T follicular helper cell (primary cell): Measurements from ENCODE around the gene CDHR4.
"Not testable (repeated sequence)": the region's sequence is repeated elsewhere in the genome, so short reads cannot be mapped to it uniquely, and the experiment has no call there.

Experiments
- DNase-seq: peaks from one replicate; pipeline ENCODE4 v3.0.0-alpha.2; 2020; ENCODE audit warnings: low read depth
- total RNA-seq, 2 experiments: gene quantifications; one replicate each; lab custom pipeline; 2026; lab: John Stamatoyannopoulos, UW

CDHR4 gene, protein sequence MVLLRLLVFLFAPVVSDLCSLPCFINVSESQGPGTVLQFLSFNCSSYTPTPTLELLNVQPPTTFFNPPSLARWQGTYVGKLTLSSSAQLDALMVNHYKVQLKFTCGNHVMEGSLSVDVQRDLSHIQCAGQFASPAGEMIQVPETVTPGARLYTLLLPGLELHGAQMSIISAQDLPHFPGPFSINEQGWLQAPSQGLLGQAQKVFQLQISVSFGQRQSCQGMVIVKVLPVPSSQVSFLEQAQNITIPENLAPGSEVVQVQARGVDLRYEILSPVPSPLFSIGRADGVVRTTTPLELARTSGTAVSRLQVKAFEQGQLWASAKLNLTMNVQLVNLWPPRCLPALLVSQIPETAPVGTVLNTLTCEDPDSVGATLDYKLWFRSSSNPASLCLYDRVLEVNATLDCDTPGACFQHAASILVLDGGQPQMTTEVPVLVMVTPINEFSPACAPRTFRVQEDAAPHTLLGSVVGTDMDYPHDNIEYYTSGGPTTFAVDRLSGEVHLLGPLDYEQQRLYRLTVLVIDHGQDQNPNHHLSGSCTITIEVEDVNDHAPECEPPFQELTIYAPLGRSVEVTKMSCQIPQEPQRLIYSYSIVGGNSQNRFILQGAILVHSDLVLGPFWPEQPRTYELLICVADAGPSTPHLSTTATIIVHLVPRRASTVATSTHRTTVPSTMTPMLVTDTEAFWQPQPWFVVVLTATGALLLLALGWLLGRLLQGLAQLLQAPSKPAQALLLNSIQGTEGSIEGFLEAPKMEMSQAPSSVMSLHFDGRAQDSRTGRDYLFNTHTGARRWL
- total RNA-seq = 0 to 0.12 reads per million in 2 experiments

GRCh38 chr3:49799761-49800160 lies at the start of gene CDHR4:
Gene CDHR4 (minus strand): TSS chr3:49799873. CDS start chr3:49799812, 61 bp downstream.
- DNase-seq = no peak

DNA sequence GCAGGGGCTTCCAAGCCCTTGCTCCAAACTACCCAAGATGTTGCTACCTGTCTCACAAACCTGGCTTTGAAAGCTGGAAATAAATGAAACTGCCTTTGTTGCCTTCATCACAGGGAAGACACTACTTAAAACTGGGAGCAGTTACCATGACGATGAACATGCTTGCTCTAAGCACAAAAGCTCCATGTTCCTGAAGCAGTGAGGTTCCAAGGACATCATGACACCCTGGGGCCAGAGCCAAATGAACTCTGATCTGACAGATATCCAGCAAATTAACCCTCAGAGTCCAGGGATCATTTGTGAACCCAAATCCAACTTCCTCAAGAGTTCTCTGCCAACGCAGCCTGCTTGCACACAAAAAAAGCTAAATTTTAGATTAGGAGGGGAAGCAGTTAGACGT lies 46.0 kb upstream of the CDHR4 start:
- no peak for DNase-seq

GRCh38 chr3:49844464-49845183 lies 45.0 kb upstream of the CDHR4 start:
- no peak for DNase-seq

- DNase-seq = no peak
Measured at GRCh38 chr3:49842843-49843517, 43.3 kb upstream of the CDHR4 start.

- DNase-seq = no peak
Measured at GRCh38 chr3:49841806-49842205, 42.1 kb upstream of the CDHR4 start.

DNA sequence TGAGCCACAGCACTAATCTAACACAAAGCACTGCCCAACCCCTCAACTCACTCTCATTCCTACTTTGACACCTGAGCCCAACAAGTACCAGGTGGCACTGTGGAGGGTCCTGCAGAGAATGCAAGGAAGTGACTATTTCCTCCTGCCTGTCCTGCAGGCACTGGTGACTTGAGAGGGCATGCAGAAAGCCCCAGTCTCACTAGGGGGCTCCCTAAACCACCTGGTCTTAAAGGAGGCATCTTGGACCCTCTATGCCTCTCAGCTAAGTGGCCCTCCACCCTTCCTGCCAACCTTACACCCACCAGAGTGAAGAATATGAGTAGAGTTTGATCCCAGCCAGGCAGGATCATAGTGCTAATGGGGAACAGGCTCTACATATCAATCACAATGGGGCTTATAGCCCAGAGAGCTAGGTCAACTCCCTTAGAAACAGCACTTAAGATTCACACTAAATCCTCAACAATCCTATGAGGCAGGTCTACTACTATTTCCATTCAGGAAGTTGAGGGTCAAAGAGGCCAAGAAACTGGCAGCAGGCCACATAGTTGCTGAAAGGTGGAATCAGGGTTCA lies 41.5 kb upstream of the CDHR4 start:
- no peak for DNase-seq

GRCh38 chr3:49840388-49840787 lies 40.7 kb upstream of the CDHR4 start:
- DNase-seq = no peak

GRCh38 chr3:49839193-49839809 lies 39.6 kb upstream of the CDHR4 start:
- DNase-seq = peak; percentile 71

- no peak for DNase-seq
Measured at GRCh38 chr3:49831341-49831740, 31.7 kb upstream of the CDHR4 start.

DNA sequence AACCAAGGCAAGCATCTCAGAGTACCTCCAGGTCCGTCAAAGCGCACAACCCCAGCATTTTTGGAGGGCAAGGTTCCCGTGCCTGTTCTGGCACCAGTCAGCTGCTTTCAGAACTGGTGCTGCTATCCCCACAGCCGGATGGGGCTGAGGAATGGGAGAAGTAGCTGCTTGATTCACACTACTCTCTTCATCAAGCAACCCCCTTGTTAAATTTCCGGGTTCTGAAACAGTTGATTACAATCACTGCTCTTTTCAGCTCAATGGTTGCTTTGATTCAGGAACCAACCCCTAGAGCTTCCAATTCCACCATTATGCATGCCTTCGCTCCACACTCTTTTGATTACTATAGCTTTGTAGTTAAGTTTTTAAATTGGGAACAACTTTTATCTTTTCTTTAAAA lies 26.3 kb upstream of the CDHR4 start:
- DNase-seq = no peak

- DNase-seq = not testable (repeated sequence)
Measured at GRCh38 chr3:49823131-49823530, 23.5 kb upstream of the CDHR4 start.

DNA sequence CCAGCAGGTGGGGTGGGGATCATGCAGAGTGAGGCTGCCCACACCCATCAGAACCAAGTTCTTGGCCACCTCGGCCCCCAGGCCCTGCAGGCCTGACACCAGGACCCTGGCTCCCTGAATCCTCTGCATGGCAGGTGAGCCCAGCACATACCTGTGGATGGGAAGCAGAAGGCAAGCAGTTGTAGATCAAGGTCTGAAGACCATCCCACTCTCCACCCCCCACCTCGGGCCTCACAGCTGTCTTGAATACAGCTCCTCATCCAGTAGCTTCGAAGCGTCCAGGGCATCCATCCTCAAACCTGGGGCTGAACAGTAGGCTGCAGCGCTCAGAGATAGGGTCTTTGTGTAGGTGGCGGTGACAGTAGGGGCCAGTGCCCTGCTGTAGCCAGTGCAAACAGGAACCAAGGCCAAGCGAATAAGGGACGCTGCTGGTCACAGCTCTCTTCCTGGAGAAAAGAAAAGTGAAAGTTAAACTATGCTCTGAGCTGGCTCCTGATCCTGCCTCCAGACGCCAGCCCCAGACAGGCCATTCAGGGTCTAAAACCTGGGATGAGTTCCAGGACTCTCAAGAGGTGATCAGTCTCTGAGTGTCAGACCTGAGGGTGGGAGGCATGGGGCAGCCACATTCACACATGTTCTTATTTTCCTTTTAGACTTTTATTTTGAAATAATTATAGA lies 14.0 kb upstream of the CDHR4 start, which contains the start of gene UBA7:
Gene UBA7 (minus strand): TSS at position 457 of the 678 bp plus-strand sequence. CDS start 166 bp downstream, at position 291.
- DNase-seq = no peak

DNA sequence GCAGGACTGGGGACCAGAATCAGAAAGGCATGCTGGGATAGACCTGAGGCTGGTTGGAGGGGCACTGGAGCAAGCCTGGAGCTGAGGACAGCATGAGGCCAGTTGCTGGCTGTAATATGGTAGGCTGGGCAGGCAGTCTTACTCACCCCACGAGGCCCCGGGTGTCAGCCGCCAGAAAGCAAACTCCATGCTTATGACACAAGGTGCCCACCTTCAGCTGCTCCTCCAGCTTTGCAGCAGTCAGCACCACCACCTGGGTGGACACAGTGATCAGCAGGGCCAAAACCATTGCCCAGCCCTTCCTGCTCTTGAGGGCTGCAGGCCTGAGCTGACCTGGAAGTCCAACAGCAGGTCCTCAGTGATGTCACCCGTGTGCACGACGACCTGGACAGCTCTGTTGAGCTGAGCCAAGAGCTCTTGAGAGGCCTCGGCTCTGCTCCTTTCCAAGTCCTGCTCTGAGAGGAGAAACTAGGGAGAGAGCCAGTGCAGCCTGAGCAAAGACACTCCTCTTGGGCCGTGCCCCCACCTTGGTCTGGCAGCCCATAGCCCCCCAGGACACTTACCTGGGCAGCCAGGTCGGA lies 13.3 kb upstream of the CDHR4 start:
- DNase-seq = no peak

DNA sequence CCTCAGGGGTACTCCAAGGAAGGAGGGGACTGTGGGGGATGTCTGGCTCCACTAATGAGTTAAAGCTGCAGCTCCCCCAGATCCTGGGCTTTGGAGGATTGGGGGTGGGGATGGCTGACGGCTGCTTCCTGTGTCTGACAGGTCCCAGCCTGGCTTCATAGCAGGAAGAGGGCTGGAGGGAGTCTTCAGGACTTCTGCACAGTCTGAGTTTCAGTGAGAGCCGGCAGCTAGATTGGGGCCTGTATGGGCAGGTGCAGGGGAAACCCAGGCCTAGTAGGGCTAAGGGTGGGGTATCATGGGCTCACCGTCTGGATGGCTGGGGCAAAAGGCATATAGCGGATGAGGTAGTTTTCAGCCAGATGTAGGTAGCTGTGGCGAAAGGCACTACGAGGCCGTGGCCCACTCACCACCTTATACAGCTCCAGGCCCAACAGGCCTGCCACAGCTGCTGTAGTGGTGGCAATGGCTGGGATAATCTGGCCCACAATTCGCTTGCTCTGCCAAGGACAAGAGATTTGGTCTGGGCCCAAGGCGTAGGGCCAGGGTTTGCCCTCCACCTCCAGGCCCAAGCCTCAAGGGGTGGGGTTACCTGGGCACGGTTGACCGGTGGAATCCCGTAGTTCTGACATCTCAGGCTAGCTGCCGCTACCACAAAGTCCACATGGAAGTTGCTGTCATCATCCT lies 7.9 kb upstream of the CDHR4 start:
- no peak for DNase-seq

GRCh38 chr3:49806850-49807249 lies 7.2 kb upstream of the CDHR4 start:
- DNase-seq = no peak

DNA sequence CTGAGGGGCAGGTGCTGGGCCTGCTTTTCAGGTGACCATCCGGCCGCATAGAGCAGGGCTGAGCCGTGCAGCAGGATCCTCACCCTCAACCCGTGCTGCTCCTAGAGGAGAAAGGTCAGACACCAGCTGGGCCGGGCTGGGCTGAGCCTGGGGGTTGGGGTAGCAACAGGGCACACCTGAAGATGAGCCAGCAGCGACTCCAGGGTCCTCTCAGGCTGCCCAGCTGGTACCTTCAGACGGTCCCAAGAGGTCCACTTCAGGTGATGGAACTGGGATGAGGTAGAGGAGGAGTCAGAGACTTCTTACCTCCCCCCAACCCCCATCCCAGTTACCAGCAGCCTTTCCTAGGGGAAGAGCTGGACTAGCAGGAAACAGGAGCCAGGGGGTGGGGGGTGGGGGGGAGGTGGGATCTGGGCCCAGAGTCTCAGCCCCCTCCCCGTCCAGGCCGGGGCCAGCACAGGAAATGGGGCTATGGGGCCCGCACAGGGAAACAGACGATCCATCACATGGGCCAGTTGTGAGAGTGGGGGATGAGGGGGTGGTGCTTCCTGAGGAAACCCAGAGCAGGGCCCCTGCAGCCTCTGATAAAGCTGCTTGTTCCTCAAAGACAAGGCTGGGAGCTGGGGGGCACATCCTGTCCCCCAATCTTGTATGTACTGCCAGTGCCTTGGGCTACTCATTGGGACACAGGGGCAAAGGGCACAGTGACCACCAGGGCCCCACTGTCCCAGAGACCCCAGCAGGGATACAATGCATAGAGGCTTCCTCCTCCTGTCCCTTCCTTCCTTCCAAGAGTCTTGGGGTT lies 6.4 kb upstream of the CDHR4 start:
- DNase-seq = no peak

DNA sequence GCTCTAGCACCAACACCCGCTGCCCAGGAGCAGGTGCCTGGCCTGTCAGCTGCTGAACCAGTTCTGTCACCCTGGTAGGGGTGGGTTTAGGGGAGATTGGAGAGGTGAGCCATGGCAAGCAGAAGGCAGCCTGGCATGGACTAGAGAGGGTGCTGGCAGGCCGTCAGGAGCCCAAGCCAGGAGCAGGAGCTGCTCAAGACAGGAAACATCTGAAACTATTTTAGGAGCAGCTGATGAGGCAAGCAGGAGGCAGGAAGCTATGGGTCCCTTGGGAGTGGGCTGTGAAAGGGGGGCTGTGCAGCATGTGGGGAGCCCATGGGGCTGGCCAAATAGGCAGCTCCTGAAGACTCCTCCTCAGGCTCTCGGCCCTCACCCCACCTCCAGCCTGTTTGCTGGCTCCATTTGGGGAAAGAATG lies 5.7 kb upstream of the CDHR4 start:
- no peak for DNase-seq
